ENCODE measurements around the gene ADSL.

DNA sequence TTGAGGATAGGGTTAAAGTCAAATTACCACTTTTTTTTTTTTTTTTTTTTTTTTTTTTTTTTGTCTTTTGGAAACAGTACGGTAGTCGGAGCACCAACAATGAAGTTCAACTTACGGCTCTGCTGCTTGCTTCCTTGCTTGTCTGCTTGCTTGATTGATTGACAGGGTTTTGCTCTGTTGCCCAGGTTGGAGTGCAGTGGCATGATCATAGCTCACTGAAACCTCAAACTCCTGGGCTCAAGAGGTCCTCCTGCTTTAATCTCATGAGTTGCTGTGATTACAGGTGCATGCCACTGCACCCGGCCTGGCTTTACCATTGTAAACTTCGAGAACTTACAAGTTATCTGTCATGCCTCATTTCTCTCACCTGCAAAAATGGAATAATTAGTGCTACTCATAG lies 29.8 kb downstream of the ADSL start:
- TF ChIP-seq, protein P1, sequence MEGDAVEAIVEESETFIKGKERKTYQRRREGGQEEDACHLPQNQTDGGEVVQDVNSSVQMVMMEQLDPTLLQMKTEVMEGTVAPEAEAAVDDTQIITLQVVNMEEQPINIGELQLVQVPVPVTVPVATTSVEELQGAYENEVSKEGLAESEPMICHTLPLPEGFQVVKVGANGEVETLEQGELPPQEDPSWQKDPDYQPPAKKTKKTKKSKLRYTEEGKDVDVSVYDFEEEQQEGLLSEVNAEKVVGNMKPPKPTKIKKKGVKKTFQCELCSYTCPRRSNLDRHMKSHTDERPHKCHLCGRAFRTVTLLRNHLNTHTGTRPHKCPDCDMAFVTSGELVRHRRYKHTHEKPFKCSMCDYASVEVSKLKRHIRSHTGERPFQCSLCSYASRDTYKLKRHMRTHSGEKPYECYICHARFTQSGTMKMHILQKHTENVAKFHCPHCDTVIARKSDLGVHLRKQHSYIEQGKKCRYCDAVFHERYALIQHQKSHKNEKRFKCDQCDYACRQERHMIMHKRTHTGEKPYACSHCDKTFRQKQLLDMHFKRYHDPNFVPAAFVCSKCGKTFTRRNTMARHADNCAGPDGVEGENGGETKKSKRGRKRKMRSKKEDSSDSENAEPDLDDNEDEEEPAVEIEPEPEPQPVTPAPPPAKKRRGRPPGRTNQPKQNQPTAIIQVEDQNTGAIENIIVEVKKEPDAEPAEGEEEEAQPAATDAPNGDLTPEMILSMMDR (conservative IDR thresholded peaks at IDR 0.05 in 1 of 2, IDR thresholded peaks at IDR 0.05 in 1 of 2; ENCODE audit: low read depth in 1 of 2, low read length in 2 of 2) = no peak
- no peak for TF ChIP-seq EZH2 (IDR thresholded peaks at IDR 0.05; ENCODE audit: low read length, missing control alignments)

Measured in fibroblast of lung (primary cell).